Mesenchymal stem cell (in vitro differentiated cells and primary cell): ENCODE data around the gene FOXJ3.
A peak's percentile ranks its signal among the peaks of the same experiment; 100 is the strongest.

Experiments used
- DNase-seq: peaks from one replicate; pipeline ENCODE4 v3.0.0-alpha.2; 2013
- H2AFZ ChIP-seq: one replicate; pipeline ENCODE4 v1.6.1; 2013; ENCODE audit warnings: low read depth, mild to moderate bottlenecking, control low read depth, inconsistent platforms, low read length, moderate library complexity
- H2AK5ac ChIP-seq: 2 replicates; pipeline ENCODE4 v1.6.1; 2013; ENCODE audit warnings: low read length, moderate library complexity, mild to moderate bottlenecking, inconsistent platforms; ENCODE audit not compliant: severe bottlenecking
- H2BK120ac ChIP-seq: one replicate; pipeline ENCODE4 v1.6.1; 2013; ENCODE audit warnings: low read depth, mild to moderate bottlenecking, inconsistent platforms, low read length, moderate library complexity
- H2BK12ac ChIP-seq, 2 experiments: one replicate each; pipeline ENCODE4 v1.6.1; 2013; ENCODE audit warnings: inconsistent platforms in 2 of 2, low read length in 2 of 2, mild to moderate bottlenecking in 2 of 2, moderate library complexity in 2 of 2, control low read depth in 1 of 2
- H2BK15ac ChIP-seq: one replicate; pipeline ENCODE4 v1.6.1; 2013; ENCODE audit warnings: mild to moderate bottlenecking, low read depth, inconsistent platforms; ENCODE audit not compliant: poor library complexity, severe bottlenecking
- H2BK5ac ChIP-seq: 2 replicates; pipeline ENCODE4 v1.6.1; 2013; ENCODE audit warnings: low read depth, mild to moderate bottlenecking, low read length, control low read depth, inconsistent platforms; ENCODE audit not compliant: poor library complexity, severe bottlenecking
- H3K14ac ChIP-seq, 2 experiments: one replicate each; pipeline ENCODE4 v1.6.1; 2013; ENCODE audit warnings: inconsistent platforms in 2 of 2, low read length in 2 of 2, control low read depth in 1 of 2, mild to moderate bottlenecking in 1 of 2, moderate library complexity in 1 of 2
- H3K18ac ChIP-seq, 2 experiments: one replicate each; pipeline ENCODE4 v1.6.1; 2013; ENCODE audit warnings: inconsistent platforms in 2 of 2, low read length in 2 of 2, control low read depth in 1 of 2, low read depth in 1 of 2, mild to moderate bottlenecking in 1 of 2
- H3K23ac ChIP-seq, 2 experiments: one replicate each; pipeline ENCODE4 v1.6.1; 2013; ENCODE audit warnings: inconsistent platforms in 2 of 2, low read length in 2 of 2, mild to moderate bottlenecking in 2 of 2, moderate library complexity in 2 of 2, control low read depth in 1 of 2
- H3K27ac ChIP-seq: 2 replicates; pipeline ENCODE4 v1.5.1; 2013; ENCODE audit warnings: mild to moderate bottlenecking, moderate library complexity, low read length, control low read depth, inconsistent platforms; ENCODE audit not compliant: poor library complexity, severe bottlenecking
- H3K27me3 ChIP-seq, 2 experiments: 2 replicates each; pipeline versions ENCODE4 v1.6.1 to v1.7.0; 2013; ENCODE audit warnings: low read length in 2 of 2, mild to moderate bottlenecking in 2 of 2, moderate library complexity in 2 of 2, control low read depth in 1 of 2, inconsistent platforms in 1 of 2; ENCODE audit not compliant: control insufficient read depth in 1 of 2, insufficient read depth in 1 of 2
- H3K36me3 ChIP-seq, 2 experiments: 2 replicates each; pipeline versions ENCODE4 v1.6.1 to v1.7.0; 2013; ENCODE audit warnings: low read length in 2 of 2, control low read depth in 1 of 2, inconsistent platforms in 1 of 2, low read depth in 1 of 2, mild to moderate bottlenecking in 1 of 2; ENCODE audit not compliant: insufficient read depth in 2 of 2, control insufficient read depth in 1 of 2
- H3K4ac ChIP-seq, 2 experiments: one replicate each; pipeline ENCODE4 v1.6.1; 2013; ENCODE audit warnings: inconsistent platforms in 2 of 2, low read length in 2 of 2, mild to moderate bottlenecking in 2 of 2, moderate library complexity in 2 of 2, control low read depth in 1 of 2, low read depth in 1 of 2
- H3K4me1 ChIP-seq: 2 replicates; pipeline ENCODE4 v1.6.1; 2013; ENCODE audit warnings: low read depth, low read length, control low read depth; ENCODE audit not compliant: control insufficient read depth, insufficient read depth
- H3K4me2 ChIP-seq: 2 replicates; pipeline ENCODE4 v1.6.1; 2013; ENCODE audit warnings: low read length, mild to moderate bottlenecking, inconsistent platforms; ENCODE audit not compliant: poor library complexity, severe bottlenecking
- H3K4me3 ChIP-seq, 2 experiments: 2 replicates each; pipeline versions ENCODE4 v1.5.1 to v1.7.0; 2013; ENCODE audit warnings: low read length in 2 of 2, mild to moderate bottlenecking in 2 of 2, control low read depth in 1 of 2, low read depth in 1 of 2; ENCODE audit not compliant: insufficient read depth in 1 of 2
- H3K79me1 ChIP-seq: replicated peaks from 2 replicates; pipeline ENCODE4 v1.6.1; 2013; ENCODE audit warnings: mild to moderate bottlenecking, control low read depth, low read length, inconsistent platforms; ENCODE audit not compliant: poor library complexity, severe bottlenecking
- H3K9ac ChIP-seq: 2 replicates; pipeline ENCODE4 v1.7.0; 2013; ENCODE audit warnings: mild to moderate bottlenecking, low read length, moderate library complexity
- H3K9me3 ChIP-seq: 2 replicates; pipeline ENCODE4 v1.7.0; 2013; ENCODE audit warnings: mild to moderate bottlenecking, low read length; ENCODE audit not compliant: control insufficient read depth
- H4K8ac ChIP-seq: one replicate; pipeline ENCODE4 v1.6.1; 2013; ENCODE audit warnings: inconsistent platforms, mild to moderate bottlenecking, low read length, moderate library complexity
- H4K91ac ChIP-seq: one replicate; pipeline ENCODE4 v1.6.1; 2013; ENCODE audit warnings: mild to moderate bottlenecking, low read length, inconsistent platforms
- WGBS: methylation state at CpG from one replicate; pipeline ENCODE4 v1.1.7; 2013; ENCODE audit warnings: mixed read lengths; 5-methylcytosine and 5-hydroxymethylcytosine counted together

FOXJ3 gene

DNA sequence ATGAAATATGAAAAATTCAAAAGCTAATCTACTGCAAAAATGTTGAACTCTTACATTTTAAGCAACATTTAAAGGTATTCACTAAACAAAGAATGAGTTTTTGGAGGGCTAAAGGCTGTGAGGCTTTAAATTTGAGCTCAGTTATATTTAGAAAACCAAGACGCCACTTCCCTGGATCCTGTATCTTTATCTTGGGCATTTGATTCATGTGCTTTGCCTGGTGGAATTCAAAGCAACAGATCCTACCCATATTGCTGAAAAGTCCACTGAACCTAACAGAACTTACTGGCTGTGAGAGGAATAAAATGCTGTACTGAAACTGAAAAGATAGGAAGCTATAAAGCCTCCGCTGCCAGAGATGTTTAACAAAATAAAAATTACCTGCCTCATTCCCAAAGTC lies 14.3 kb downstream of the FOXJ3 start:
- no peaks in the 10 kb centered on the region for H3K27me3 ChIP-seq
- H3K79me1 ChIP-seq, result peaks cover 3% of the 10 kb centered on the region
- H3K4me3 ChIP-seq, result no peak overlapping the region
- no peak overlapping the region for H3K27ac ChIP-seq
- no peak overlapping the region for H3K18ac ChIP-seq
- no peak overlapping the region for H2BK5ac ChIP-seq
- no peak overlapping the region for H3K4ac ChIP-seq
- H2BK15ac ChIP-seq, result no peak overlapping the region
- no peaks in the 10 kb centered on the region for H3K9me3 ChIP-seq
- no peak overlapping the region for H2AFZ ChIP-seq
- H3K4me1 ChIP-seq, result peaks cover 4% of the 10 kb centered on the region
- no peak overlapping the region for H4K8ac ChIP-seq
- no peak overlapping the region for H3K4me2 ChIP-seq
- H3K9ac ChIP-seq, result no peak overlapping the region
- no peak overlapping the region for H2BK120ac ChIP-seq
- no peak overlapping the region for H4K91ac ChIP-seq
- peaks cover 0 to 3% of the 10 kb centered on the region in 2 experiments for H3K36me3 ChIP-seq
- no peak overlapping the region for H3K23ac ChIP-seq
- WGBS, result no CpG with 5 or more reads among the region's 2 CpGs
- H3K14ac ChIP-seq, result no peak overlapping the region
- DNase-seq, result no peak
- no peak overlapping the region for H2BK12ac ChIP-seq
- H2AK5ac ChIP-seq, result no peak overlapping the region

DNA sequence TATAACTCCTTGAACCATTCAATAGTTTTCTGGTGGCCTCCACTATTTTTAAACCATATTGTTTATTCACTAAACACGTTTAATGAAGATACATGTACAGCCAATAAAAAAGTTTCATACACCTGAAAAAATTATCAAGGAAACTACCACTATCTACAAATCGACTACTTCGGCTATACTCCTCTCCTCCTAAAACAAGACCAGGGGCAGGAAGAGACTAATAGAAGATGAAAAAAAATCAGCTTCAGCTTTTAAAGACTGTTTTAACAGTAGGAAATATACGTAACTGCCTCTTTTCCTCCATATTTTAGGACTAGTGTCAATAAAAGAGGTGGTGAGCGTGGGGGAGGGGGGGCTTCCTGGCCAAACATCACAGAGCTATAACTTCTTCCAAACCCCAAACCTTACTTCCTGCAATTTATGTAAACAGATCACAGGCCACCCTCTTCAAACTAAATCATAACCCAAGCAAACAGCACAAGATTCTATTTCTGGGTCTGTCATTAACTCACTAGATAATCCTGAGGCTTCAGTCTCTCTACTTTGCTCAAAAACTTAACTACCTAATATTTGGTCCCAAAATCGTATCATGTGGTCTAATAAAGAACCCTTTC lies 15.1 kb downstream of the FOXJ3 start:
- peaks cover 0 to 3% of the 10 kb centered on the region in 2 experiments for H3K36me3 ChIP-seq
- no peak overlapping the region for H3K4me3 ChIP-seq
- H4K91ac ChIP-seq, result no peak overlapping the region
- no peak overlapping the region for H3K4ac ChIP-seq
- no peak overlapping the region for H4K8ac ChIP-seq
- H3K4me1 ChIP-seq, result peaks cover 4% of the 10 kb centered on the region
- no peak overlapping the region for H3K27ac ChIP-seq
- no peak overlapping the region for H2AK5ac ChIP-seq
- 32% methylated on average over 3 of the region's 6 CpGs for WGBS
- H2BK5ac ChIP-seq, result no peak overlapping the region
- no peak overlapping the region for H3K23ac ChIP-seq
- no peak overlapping the region for H2BK15ac ChIP-seq
- no peak overlapping the region for H3K14ac ChIP-seq
- H3K4me2 ChIP-seq, result no peak overlapping the region
- no peaks in the 10 kb centered on the region for H3K27me3 ChIP-seq
- H3K18ac ChIP-seq, result no peak overlapping the region
- H3K79me1 ChIP-seq, result peaks cover 3% of the 10 kb centered on the region
- H2BK120ac ChIP-seq, result no peak overlapping the region
- H2AFZ ChIP-seq, result no peak overlapping the region
- H3K9ac ChIP-seq, result peak overlapping the region; percentile 46
- peak; percentile 36 for DNase-seq
- no peaks in the 10 kb centered on the region for H3K9me3 ChIP-seq
- H2BK12ac ChIP-seq, result no peak overlapping the region

DNA sequence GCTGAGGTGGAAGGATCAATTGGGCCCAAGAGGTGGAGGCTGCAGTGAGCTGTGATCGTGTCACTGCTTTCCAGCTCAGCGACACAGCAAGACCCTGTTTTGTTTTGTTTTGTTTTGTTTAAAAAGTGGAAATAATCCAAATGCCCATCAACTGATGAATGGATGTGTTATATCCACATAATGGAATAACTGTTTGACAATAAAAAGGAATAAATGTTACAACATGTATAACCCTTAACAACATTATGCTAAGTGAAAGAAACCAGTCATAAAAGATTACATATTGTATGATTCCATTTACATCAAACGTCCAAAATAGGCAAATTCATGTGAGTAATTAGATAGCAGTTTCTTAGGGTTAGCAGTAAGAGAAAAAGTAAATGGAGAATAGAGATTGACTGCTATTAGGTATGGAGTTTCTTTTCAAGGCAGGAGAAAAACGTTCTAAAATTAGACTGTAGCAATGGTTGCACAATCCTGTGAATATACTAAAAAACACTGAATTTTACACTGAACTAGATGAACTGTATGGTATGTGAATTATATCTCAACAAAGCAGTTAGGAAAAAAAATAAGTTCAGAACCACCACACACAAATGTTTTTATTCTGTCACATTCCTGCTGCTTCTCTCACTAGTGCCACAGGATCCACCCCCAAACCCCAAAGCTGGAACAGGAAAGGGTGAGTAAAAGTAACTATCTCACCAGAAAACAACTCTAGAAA lies 15.7 kb downstream of the FOXJ3 start:
- no peak overlapping the region for H3K14ac ChIP-seq
- no peaks in the 10 kb centered on the region for H3K9me3 ChIP-seq
- no peak overlapping the region for H3K4me3 ChIP-seq
- no peak overlapping the region for H2BK15ac ChIP-seq
- no peak overlapping the region for H2AFZ ChIP-seq
- no peak overlapping the region for H3K23ac ChIP-seq
- H2BK5ac ChIP-seq, result no peak overlapping the region
- peaks cover 0 to 3% of the 10 kb centered on the region in 2 experiments for H3K36me3 ChIP-seq
- DNase-seq, result peak; percentile 51
- no peak overlapping the region for H2BK120ac ChIP-seq
- H3K27me3 ChIP-seq, result no peaks in the 10 kb centered on the region
- peak overlapping the region; percentile 46 for H3K9ac ChIP-seq
- no peak overlapping the region for H2AK5ac ChIP-seq
- peaks cover 6% of the 10 kb centered on the region for H3K4me1 ChIP-seq
- peaks cover 4% of the 10 kb centered on the region for H3K79me1 ChIP-seq
- no peak overlapping the region for H4K91ac ChIP-seq
- no peak overlapping the region for H2BK12ac ChIP-seq
- no peak overlapping the region for H3K18ac ChIP-seq
- H3K4ac ChIP-seq, result no peak overlapping the region
- H3K4me2 ChIP-seq, result no peak overlapping the region
- 68% methylated on average over 4 of the region's 4 CpGs for WGBS
- no peak overlapping the region for H3K27ac ChIP-seq
- H4K8ac ChIP-seq, result no peak overlapping the region

DNA sequence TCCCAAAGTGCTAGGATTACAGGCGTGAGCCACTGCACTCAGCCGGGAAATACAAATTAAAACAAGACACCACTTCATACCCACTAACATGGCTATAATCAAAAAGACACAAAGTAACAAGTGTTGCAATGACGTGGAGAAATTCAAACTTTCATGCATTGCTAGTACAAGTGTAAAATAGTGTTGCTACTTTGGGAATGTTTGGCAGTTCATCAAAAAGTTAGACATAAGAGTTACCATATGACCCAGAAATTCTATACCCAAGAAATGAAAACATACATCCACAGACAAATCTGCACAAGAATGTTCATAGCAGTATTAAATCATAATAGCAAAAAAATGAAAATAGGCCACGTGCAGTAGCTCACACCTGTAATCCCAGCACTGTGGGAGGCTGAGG lies 16.4 kb downstream of the FOXJ3 start:
- Histone ChIP-seq H3K4me2 (no peak overlapping the region), H3K79me1 (peaks cover 4% of the 10 kb centered on the region), H4K91ac (no peak overlapping the region), H3K23ac (no peak overlapping the region), H2AFZ (no peak overlapping the region), H3K9ac (no peak overlapping the region), H3K14ac (no peak overlapping the region), H3K18ac (no peak overlapping the region), H2BK12ac (no peak overlapping the region), H2BK5ac (no peak overlapping the region), H3K9me3 (no peaks in the 10 kb centered on the region), H2BK120ac (no peak overlapping the region), H2AK5ac (no peak overlapping the region), H3K36me3 (peaks cover 0 to 3% of the 10 kb centered on the region in 2 experiments), H3K4me1 (peaks cover 6% of the 10 kb centered on the region), H2BK15ac (no peak overlapping the region), H3K27ac (no peak overlapping the region), H3K4me3 (no peak overlapping the region), H4K8ac (no peak overlapping the region), H3K27me3 (no peaks in the 10 kb centered on the region), H3K4ac (no peak overlapping the region)
- 100% methylated on average over 2 of the region's 4 CpGs for WGBS
- no peak for DNase-seq
